ENCODE measurements around the gene ADGRG6. TPM values are rescaled to one million over a fixed set of nuclear protein-coding genes. Genes with fewer than 3 reads are reported as not detected.

The ADGRG6 gene
- total and polyA plus RNA-seq, 2 donors (not counting 1 experiment from before 2014, with no cell fraction given), result 0.03 TPM; not detected in 1

DNA sequence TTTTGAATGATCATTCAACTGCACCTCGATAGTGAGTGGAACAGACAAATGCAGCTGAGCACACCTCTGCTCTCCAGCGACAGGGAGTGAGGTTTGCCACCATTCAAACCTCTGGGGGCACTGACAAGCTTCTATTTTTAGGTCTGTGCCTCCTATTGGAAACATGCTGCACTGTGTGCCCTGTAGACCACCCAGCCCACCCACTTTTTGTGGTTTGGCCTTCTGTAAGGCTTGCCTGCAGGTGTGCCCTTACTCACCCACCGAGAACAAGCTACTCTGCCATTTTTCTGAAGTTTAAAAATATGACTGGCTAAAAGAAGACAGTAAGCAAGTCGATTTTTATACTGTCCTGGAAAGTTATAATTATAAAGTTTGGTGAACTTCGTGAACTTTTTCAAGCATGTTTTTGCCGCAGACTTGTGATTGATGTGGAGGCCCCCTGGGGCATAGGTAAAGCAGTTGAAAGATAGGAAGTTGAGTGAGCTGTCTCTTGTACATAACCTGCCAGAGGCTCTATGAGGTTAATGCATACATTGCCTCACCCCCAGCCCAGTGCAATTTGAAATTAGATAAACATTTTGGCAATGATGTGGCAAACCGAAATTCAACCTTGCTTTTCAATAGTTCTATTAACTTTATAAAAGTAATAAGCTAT lies 53.8 kb downstream of the ADGRG6 start:
- POLR2A ChIA-PET, result no interaction called here
- Histone ChIP-seq H3K27ac (ENCODE audit: low read length in 2 of 2) (no peak overlapping the region), H4K20me1 (ENCODE audit: control insufficient read depth, insufficient read depth, low read length, poor library complexity, severe bottlenecking) (no peaks in the 10 kb centered on the region), H3K36me3 (replicated peaks in 1 of 2; ENCODE audit: control extremely low read depth in 1 of 2, control insufficient read depth in 1 of 2, extremely low read depth in 1 of 2, insufficient read depth in 2 of 2, low read length in 1 of 2) (no peaks in the 10 kb centered on the region), H3K4me2 (replicated peaks; ENCODE audit: low read depth, low read length, poor library complexity, severe bottlenecking) (no peak overlapping the region), H3K27me3 (replicated peaks in 1 of 4; ENCODE audit: control extremely low read depth in 1 of 4, control insufficient read depth in 3 of 4, insufficient read depth in 4 of 4, low read length in 3 of 4) (no peaks in the 10 kb centered on the region), H3K9ac (ENCODE audit: low read length) (no peak overlapping the region), H2AFZ (ENCODE audit: insufficient read depth, low read depth, low read length, poor library complexity, severe bottlenecking) (peak overlapping the region; percentile 33), H3K9me3 (ENCODE audit: control extremely low read depth in 1 of 3, control insufficient read depth in 2 of 3, insufficient read depth in 1 of 3, low read length in 2 of 3) (no peaks in the 10 kb centered on the region), H3K4me3 (ENCODE audit: control extremely low read depth in 1 of 5, extremely low read depth in 1 of 5, insufficient read depth in 1 of 5, low read depth in 2 of 5, low read length in 4 of 5) (no peak overlapping the region), H3K79me2 (ENCODE audit: control insufficient read depth, insufficient read depth, low read length) (no peaks in the 10 kb centered on the region), H3K4me1 (ENCODE audit: control insufficient read depth in 2 of 2, insufficient read depth in 2 of 2, low read length in 2 of 2) (no peaks in the 10 kb centered on the region)
- Mint-ChIP-seq H3K9me3 (ENCODE audit: insufficient read depth) (no peaks in the 10 kb centered on the region), H3K4me1 (peaks cover 2% of the 10 kb centered on the region), H3K27ac (no peak overlapping the region), H3K4me3 (no peak overlapping the region), H3K27me3 (peaks cover 4% of the 10 kb centered on the region)
- intact Hi-C loops (cut with micrococcal nuclease), result no loop called here
- CTCF ChIA-PET, result interaction anchor here (1.0 kb wide), 1 partner anchor 17 kb away, joined by 3 read pairs; no protein-coding TSS in a partner anchor
- 2% methylated on average over 5 of the region's 7 CpGs for WGBS (ENCODE audit: insufficient coverage)
- no peak for DNase-seq
- TF ChIP-seq, protein P1, sequence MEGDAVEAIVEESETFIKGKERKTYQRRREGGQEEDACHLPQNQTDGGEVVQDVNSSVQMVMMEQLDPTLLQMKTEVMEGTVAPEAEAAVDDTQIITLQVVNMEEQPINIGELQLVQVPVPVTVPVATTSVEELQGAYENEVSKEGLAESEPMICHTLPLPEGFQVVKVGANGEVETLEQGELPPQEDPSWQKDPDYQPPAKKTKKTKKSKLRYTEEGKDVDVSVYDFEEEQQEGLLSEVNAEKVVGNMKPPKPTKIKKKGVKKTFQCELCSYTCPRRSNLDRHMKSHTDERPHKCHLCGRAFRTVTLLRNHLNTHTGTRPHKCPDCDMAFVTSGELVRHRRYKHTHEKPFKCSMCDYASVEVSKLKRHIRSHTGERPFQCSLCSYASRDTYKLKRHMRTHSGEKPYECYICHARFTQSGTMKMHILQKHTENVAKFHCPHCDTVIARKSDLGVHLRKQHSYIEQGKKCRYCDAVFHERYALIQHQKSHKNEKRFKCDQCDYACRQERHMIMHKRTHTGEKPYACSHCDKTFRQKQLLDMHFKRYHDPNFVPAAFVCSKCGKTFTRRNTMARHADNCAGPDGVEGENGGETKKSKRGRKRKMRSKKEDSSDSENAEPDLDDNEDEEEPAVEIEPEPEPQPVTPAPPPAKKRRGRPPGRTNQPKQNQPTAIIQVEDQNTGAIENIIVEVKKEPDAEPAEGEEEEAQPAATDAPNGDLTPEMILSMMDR (IDR thresholded peaks at IDR 0.05), result no peak
- TF ChIP-seq EZH2 (IDR thresholded peaks at IDR 0.05; ENCODE audit: borderline replicate concordance, insufficient read depth, low read depth, low read length, poor library complexity, severe bottlenecking), result no peak
- ATAC-seq (ENCODE audit: low read depth), result no peak

DNA sequence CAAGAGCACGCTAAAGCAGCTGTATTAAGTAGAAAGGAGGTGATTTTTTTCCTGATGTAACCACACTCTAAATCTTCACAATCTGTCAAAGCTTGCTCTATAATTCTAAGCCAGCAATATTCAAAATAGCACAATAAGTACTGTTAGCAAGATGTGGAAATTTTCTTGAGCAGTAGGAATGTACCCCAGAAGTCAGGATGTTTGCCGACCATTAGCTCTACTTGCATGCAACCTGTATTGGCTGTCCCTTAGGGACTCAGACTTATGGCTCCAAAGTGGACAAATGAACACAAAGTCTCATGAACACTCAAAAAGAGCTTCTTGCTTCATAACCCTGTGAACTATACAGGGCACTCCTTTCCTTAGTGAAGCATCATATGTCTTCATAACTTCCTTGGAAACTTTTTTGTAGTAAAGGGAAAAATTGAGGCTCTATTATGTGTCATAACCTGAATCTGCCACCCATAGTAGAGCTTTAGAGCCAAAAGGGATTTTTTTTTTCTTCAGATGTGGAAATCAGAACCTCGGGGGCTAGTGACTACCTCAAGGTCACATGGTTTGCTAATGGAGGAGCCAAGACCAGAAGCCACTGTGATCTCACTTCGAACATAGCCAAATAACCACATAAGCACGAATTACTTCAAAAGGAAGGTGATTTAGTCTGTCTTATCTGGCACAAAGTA lies 54.5 kb downstream of the ADGRG6 start:
- H3K27ac Mint-ChIP-seq, result no peak overlapping the region

More for the DNA sequence above, 54.5 kb downstream of the ADGRG6 start:
- Histone ChIP-seq H2AFZ (ENCODE audit: insufficient read depth, low read depth, low read length, poor library complexity, severe bottlenecking) (peak overlapping the region; percentile 33), H3K27ac (ENCODE audit: low read length in 2 of 2) (no peak overlapping the region), H4K20me1 (ENCODE audit: control insufficient read depth, insufficient read depth, low read length, poor library complexity, severe bottlenecking) (no peaks in the 10 kb centered on the region), H3K4me3 (ENCODE audit: control extremely low read depth in 1 of 5, extremely low read depth in 1 of 5, insufficient read depth in 1 of 5, low read depth in 2 of 5, low read length in 4 of 5) (no peak overlapping the region), H3K9me3 (ENCODE audit: control extremely low read depth in 1 of 3, control insufficient read depth in 2 of 3, insufficient read depth in 1 of 3, low read length in 2 of 3) (no peaks in the 10 kb centered on the region), H3K4me2 (replicated peaks; ENCODE audit: low read depth, low read length, poor library complexity, severe bottlenecking) (no peak overlapping the region), H3K4me1 (ENCODE audit: control insufficient read depth in 2 of 2, insufficient read depth in 2 of 2, low read length in 2 of 2) (no peaks in the 10 kb centered on the region), H3K36me3 (replicated peaks in 1 of 2; ENCODE audit: control extremely low read depth in 1 of 2, control insufficient read depth in 1 of 2, extremely low read depth in 1 of 2, insufficient read depth in 2 of 2, low read length in 1 of 2) (no peaks in the 10 kb centered on the region), H3K9ac (ENCODE audit: low read length) (no peak overlapping the region), H3K79me2 (ENCODE audit: control insufficient read depth, insufficient read depth, low read length) (no peaks in the 10 kb centered on the region), H3K27me3 (replicated peaks in 1 of 4; ENCODE audit: control extremely low read depth in 1 of 4, control insufficient read depth in 3 of 4, insufficient read depth in 4 of 4, low read length in 3 of 4) (no peaks in the 10 kb centered on the region)
- Mint-ChIP-seq H3K4me1 (peaks cover 2% of the 10 kb centered on the region), H3K27me3 (peaks cover 4% of the 10 kb centered on the region), H3K4me3 (no peak overlapping the region), H3K9me3 (ENCODE audit: insufficient read depth) (no peaks in the 10 kb centered on the region)
- no peak for TF ChIP-seq EZH2 (IDR thresholded peaks at IDR 0.05; ENCODE audit: borderline replicate concordance, insufficient read depth, low read depth, low read length, poor library complexity, severe bottlenecking)
- TF ChIP-seq, protein P1 (IDR thresholded peaks at IDR 0.05), result no peak
- intact Hi-C loops (cut with micrococcal nuclease), result no loop called here
- 0% methylated on average over 1 of the region's 5 CpGs for WGBS (ENCODE audit: insufficient coverage)
- ATAC-seq (ENCODE audit: low read depth), result no peak
- no peak for DNase-seq
- ChIA-PET CTCF (interaction anchor here (1.0 kb wide), 1 partner anchor 18 kb away, joined by 3 read pairs; no protein-coding TSS in a partner anchor), POLR2A (no interaction called here)

All from B cell (primary cell).